ENCODE data around the gene SKIL.

SKIL gene

DNA sequence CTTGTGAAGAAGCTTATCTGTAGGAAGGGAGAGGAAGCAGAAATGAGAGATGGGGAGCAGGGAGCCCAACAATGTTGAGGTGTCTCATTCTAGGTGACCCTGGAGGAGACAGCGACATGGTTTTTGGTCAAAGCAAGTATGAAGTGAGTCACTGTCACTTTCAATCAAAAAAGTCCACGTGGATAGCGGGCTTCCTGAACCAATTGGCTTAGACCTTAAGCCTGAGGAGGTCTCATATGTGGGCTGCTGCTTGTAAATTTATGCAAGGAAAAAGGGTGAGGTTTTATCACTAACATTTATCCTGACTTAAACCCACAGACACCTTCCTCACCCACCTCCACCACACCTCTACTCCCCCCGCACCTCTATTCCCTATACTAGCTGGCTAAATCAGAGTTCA, 83.9 kb downstream of the SKIL start:
- DNase-seq: no peak

DNA sequence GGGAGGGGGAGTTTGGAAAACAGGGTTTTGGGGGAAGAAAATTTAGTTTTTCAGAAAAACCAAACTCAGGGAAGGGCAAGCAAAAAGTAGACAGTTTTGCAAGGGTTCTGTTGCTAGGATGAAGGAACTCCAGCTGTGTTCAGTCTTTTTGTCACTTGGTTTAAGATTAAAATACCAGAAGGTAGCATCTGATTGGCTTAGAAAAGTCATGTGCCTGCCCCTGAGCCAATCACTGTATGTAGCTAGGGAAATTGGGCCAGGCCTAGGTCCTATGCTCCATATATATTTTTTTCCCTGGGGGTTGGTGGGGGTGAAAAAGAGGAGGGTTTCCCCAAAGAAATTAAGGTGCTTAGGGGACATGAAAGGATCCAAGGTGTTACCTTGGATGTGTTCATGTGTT, 85.4 kb downstream of the SKIL start:
- no peak for DNase-seq

DNA sequence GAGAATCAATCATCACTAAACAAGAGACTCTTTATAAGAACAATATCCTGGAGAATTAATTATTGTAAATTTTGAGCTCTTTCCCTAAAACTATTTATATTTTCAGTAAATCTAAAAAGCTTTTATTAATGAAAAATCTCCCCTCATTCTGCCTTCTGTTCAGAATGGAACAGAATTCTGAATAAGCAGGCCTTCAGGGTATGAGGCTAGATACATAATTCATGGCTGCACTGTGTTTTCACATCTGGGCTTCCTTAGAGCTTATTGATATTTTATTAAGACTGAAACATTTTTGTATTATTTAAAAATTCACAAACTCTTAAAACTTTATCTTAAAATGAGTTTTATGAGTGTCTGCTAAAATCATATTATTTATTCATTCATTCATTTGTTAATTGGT, 85.9 kb downstream of the SKIL start:
- DNase-seq: no peak

Measured in fibroblast of skin of right biceps (primary cell).